ENCODE data around the gene SEZ6L. TPM values are rescaled to one million over a fixed set of nuclear protein-coding genes. Genes with fewer than 3 reads are reported as not detected.

SEZ6L gene
- total RNA-seq, 1 experiment from 2014 or later, result not detected

- Histone ChIP-seq H3K4me3 (replicated peaks in 1 of 2; ENCODE audit: low read depth in 1 of 2, low read length in 2 of 2) (no peak overlapping the region), H2AFZ (ENCODE audit: low read depth, low read length, poor library complexity, severe bottlenecking) (no peak overlapping the region), H3K4me1 (ENCODE audit: control insufficient read depth in 1 of 2, insufficient read depth in 2 of 2, low read length in 2 of 2) (no peaks in the 10 kb centered on the region), H3K27me3 (ENCODE audit: insufficient read depth, low read length) (peaks cover 37% of the 10 kb centered on the region), H3K36me3 (ENCODE audit: control insufficient read depth in 1 of 2, insufficient read depth in 2 of 2, low read length in 2 of 2) (no peaks in the 10 kb centered on the region), H3K4me2 (ENCODE audit: low read length) (no peak overlapping the region), H3K9ac (ENCODE audit: low read length) (no peak overlapping the region), H3K9me3 (ENCODE audit: control insufficient read depth in 1 of 2, insufficient read depth in 1 of 2, low read depth in 1 of 2, low read length in 2 of 2) (no peaks in the 10 kb centered on the region), H4K20me1 (ENCODE audit: insufficient read depth) (no peaks in the 10 kb centered on the region), H3K79me2 (ENCODE audit: insufficient read depth, low read length) (no peaks in the 10 kb centered on the region), H3K27ac (ENCODE audit: low read depth, low read length) (no peak overlapping the region), H3K9me2 (ENCODE audit: insufficient read depth) (no peaks in the 10 kb centered on the region)
- ChIA-PET CTCF (no interaction called here), RAD21 (ENCODE audit: low non-redundant PET in 1 of 2, low total read pairs in 2 of 2, uncharacterized antibody in 2 of 2, unreplicated experiment in 2 of 2) (no interaction called here), POLR2A (no interaction called here)
- DNase-seq (ENCODE audit: low read depth, low spot score), result no peak
- ATAC-seq, result no peak
- TF ChIP-seq SP1 (IDR thresholded peaks at IDR 0.05; ENCODE audit: low read depth) (no peak), JUND (IDR thresholded peaks at IDR 0.05) (no peak), EZH2 (IDR thresholded peaks at IDR 0.05) (no peak), YY1 (IDR thresholded peaks at IDR 0.05; ENCODE audit: extremely low read depth, insufficient replicate concordance, low read depth, low read length) (no peak), REST (IDR thresholded peaks at IDR 0.05; ENCODE audit: low read depth) (no peak), ELF1 (IDR thresholded peaks at IDR 0.05; ENCODE audit: borderline replicate concordance, low read depth) (no peak), CBX3 (IDR thresholded peaks at IDR 0.05; ENCODE audit: low read depth) (no peak), FOSL1 (IDR thresholded peaks at IDR 0.05; ENCODE audit: low read depth) (no peak), TCF7L2 (IDR thresholded peaks at IDR 0.05; ENCODE audit: borderline replicate concordance, extremely low read depth, insufficient read depth, insufficient read length) (no peak), SRF (IDR thresholded peaks at IDR 0.05; ENCODE audit: low read depth) (no peak), CEBPB (IDR thresholded peaks at IDR 0.05; ENCODE audit: low read depth) (no peak), EGR1 (IDR thresholded peaks at IDR 0.05; ENCODE audit: low read depth) (no peak), ZNF274 (IDR thresholded peaks at IDR 0.05; ENCODE audit: low read depth, low read length) (no peak)
- TF ChIP-seq, protein P1, sequence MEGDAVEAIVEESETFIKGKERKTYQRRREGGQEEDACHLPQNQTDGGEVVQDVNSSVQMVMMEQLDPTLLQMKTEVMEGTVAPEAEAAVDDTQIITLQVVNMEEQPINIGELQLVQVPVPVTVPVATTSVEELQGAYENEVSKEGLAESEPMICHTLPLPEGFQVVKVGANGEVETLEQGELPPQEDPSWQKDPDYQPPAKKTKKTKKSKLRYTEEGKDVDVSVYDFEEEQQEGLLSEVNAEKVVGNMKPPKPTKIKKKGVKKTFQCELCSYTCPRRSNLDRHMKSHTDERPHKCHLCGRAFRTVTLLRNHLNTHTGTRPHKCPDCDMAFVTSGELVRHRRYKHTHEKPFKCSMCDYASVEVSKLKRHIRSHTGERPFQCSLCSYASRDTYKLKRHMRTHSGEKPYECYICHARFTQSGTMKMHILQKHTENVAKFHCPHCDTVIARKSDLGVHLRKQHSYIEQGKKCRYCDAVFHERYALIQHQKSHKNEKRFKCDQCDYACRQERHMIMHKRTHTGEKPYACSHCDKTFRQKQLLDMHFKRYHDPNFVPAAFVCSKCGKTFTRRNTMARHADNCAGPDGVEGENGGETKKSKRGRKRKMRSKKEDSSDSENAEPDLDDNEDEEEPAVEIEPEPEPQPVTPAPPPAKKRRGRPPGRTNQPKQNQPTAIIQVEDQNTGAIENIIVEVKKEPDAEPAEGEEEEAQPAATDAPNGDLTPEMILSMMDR (IDR thresholded peaks at IDR 0.05 in 2 of 3, conservative IDR thresholded peaks at IDR 0.05 in 1 of 3; ENCODE audit: borderline replicate concordance in 1 of 3, insufficient read depth in 1 of 3, low read depth in 2 of 3, low read length in 2 of 3), result no peak
- intact Hi-C loops (cut with micrococcal nuclease), result no loop called here
- no TSS peak for BruUV-seq (replicated peaks)
These were observed 42.1 kb upstream of the SEZ6L start for GRCh38 chr22:26127126-26127525.

Data from HCT116 (cell line).